Liver (tissue), 9 donors: Measurements from ENCODE around the gene CUL2. TPM values are rescaled to one million over a fixed set of nuclear protein-coding genes. Genes with fewer than 3 reads are reported as not detected.
A peak's percentile ranks its signal among the peaks of the same experiment; 100 is the strongest.

Experiments
- DNase-seq: peaks from one replicate; pipeline ENCODE4 v3.0.0-alpha.2; 2017; ENCODE audit warnings: low spot score
- H3K27ac ChIP-seq, 2 donors: one replicate each; pipeline ENCODE4 v1.7.0; 2013; ENCODE audit warnings: inconsistent platforms in 2 of 2, low read length in 2 of 2, control low read depth in 1 of 2, low read depth in 1 of 2, mild to moderate bottlenecking in 1 of 2
- H3K27me3 ChIP-seq, 4 donors: one replicate each; pipeline versions ENCODE4 v1.6.1 to v1.7.0; 2013; ENCODE audit warnings: low read length in 3 of 4, inconsistent platforms in 1 of 4, mild to moderate bottlenecking in 1 of 4, moderate library complexity in 1 of 4; ENCODE audit not compliant: control insufficient read depth in 4 of 4, insufficient read depth in 4 of 4
- H3K36me3 ChIP-seq, 4 donors: one replicate each; pipeline versions ENCODE4 v1.6.1 to v1.7.0; 2013; ENCODE audit warnings: low read length in 3 of 4, mild to moderate bottlenecking in 3 of 4, low read depth in 1 of 4, moderate library complexity in 1 of 4; ENCODE audit not compliant: control insufficient read depth in 4 of 4, insufficient read depth in 3 of 4
- H3K4me1 ChIP-seq, 4 donors: one replicate each; pipeline versions ENCODE4 v1.6.1 to v1.7.0; 2013; ENCODE audit warnings: low read length in 3 of 4, mild to moderate bottlenecking in 3 of 4, moderate library complexity in 1 of 4; ENCODE audit not compliant: control insufficient read depth in 4 of 4, insufficient read depth in 4 of 4
- H3K4me3 ChIP-seq, 3 donors: one replicate each; pipeline versions ENCODE4 v1.6.1 to v1.7.0; 2013; ENCODE audit warnings: low read length in 3 of 3, control low read depth in 1 of 3, low read depth in 1 of 3, mild to moderate bottlenecking in 1 of 3
- H3K9ac ChIP-seq, 2 donors: one replicate each; pipeline ENCODE4 v1.7.0; 2013; ENCODE audit warnings: low read length in 2 of 2, mild to moderate bottlenecking in 2 of 2, moderate library complexity in 2 of 2, control low read depth in 1 of 2, low read depth in 1 of 2
- H3K9me3 ChIP-seq, 4 donors: one replicate each; pipeline versions ENCODE4 v1.6.1 to v1.7.0; 2013; ENCODE audit warnings: low read length in 3 of 4; ENCODE audit not compliant: control insufficient read depth in 4 of 4
- CTCF ChIP-seq: fragments of 150-350 bp; IDR thresholded peaks from 2 replicates; pipeline ENCODE4 v1.5.1; 2017; ENCODE audit warnings: improper control_type of control experiment, low read depth, low read length; ENCODE audit not compliant: missing input control
- EGR1 ChIP-seq, 2 donors: IDR thresholded peaks; 2 replicates each; pipeline ENCODE4 v1.6.1; 2016 to 2018; ENCODE audit warnings: antibody characterized with exemption in 2 of 2, low read depth in 2 of 2
- FOXA2 ChIP-seq: IDR thresholded peaks from 2 replicates; pipeline ENCODE4 v1.6.1; 2016; ENCODE audit warnings: antibody characterized with exemption
- GABPA ChIP-seq, 2 donors: IDR thresholded peaks in 1 of 2; conservative IDR thresholded peaks in 1 of 2; 2 replicates each; pipeline ENCODE4 v1.6.1; 2016; ENCODE audit warnings: antibody characterized with exemption in 2 of 2, mild to moderate bottlenecking in 1 of 2, moderate library complexity in 1 of 2
- MAX ChIP-seq: IDR thresholded peaks from 2 replicates; pipeline ENCODE4 v1.6.1; 2016; ENCODE audit warnings: antibody characterized with exemption
- RAD21 ChIP-seq, 2 donors: IDR thresholded peaks; 2 replicates each; pipeline ENCODE4 v1.6.1; 2016; ENCODE audit warnings: antibody characterized with exemption in 2 of 2, mild to moderate bottlenecking in 2 of 2
- REST ChIP-seq: IDR thresholded peaks from 2 replicates; pipeline ENCODE4 v1.6.1; 2016; ENCODE audit warnings: antibody characterized with exemption, mild to moderate bottlenecking
- SP1 ChIP-seq: IDR thresholded peaks from 2 replicates; pipeline ENCODE4 v1.6.1; 2018; ENCODE audit warnings: antibody characterized with exemption, mild to moderate bottlenecking
- YY1 ChIP-seq: IDR thresholded peaks from 2 replicates; pipeline ENCODE4 v1.6.1; 2016; ENCODE audit warnings: antibody characterized with exemption, mild to moderate bottlenecking
- ZBTB33 ChIP-seq: IDR thresholded peaks from 2 replicates; pipeline ENCODE4 v1.6.1; 2016; ENCODE audit warnings: antibody characterized with exemption
- polyA plus RNA-seq, 2 donors: library from polyadenylated mRNA; stranded (reverse) in 1 of 2; unstranded in 1 of 2; fragments of 200-250 nt in 1 of 2; fragments of >200 nt in 1 of 2; fragmentation: Nextera tagmentation in 1 of 2; extraction: Ambion mirVana in 1 of 2; gene quantifications; one replicate each; pipeline versions ENCODE4 v1.2.1 to v1.2.3, GENCODE V29; 2013 to 2015
- total RNA-seq, 2 donors: library from RNA; depleted of rRNA; stranded (reverse); fragments of >200 nt; gene quantifications; one replicate each; pipeline ENCODE4 v1.2.3, GENCODE V29; 2014
- donor health status: healthy.
- donor health status: healthy.
- donor health status: healthy.
- donor health status: healthy.
- donor health status: healthy.

The CUL2 gene
- total and polyA plus RNA-seq, 4 donors = 8.6 to 14.1 (median 12.1) TPM

GRCh38 chr10:35027567-35027966, 62.6 kb downstream of the CUL2 start:
- DNase-seq = no peak
- TF ChIP-seq RAD21 (IDR thresholded peaks at IDR 0.05) (peak; percentile 48 to 55), MAX (no peak), GABPA (IDR thresholded peaks at IDR 0.05 in 1 of 2, conservative IDR thresholded peaks at IDR 0.05 in 1 of 2) (no peak), CTCF (peak; percentile 27), YY1 (no peak)
- H3K9ac ChIP-seq = no peak overlapping the region
- H3K27ac ChIP-seq = no peak overlapping the region
- H3K4me3 ChIP-seq = no peak overlapping the region
- no peaks in the 10 kb centered on the region for H3K4me1 ChIP-seq
- H3K36me3 ChIP-seq = peaks cover 5 to 46% (median 38%) of the 10 kb centered on the region in 4 donors
- H3K27me3 ChIP-seq = no peaks in the 10 kb centered on the region
- H3K9me3 ChIP-seq = no peaks in the 10 kb centered on the region

GRCh38 chr10:35025916-35026315, 64.2 kb downstream of the CUL2 start:
- H3K4me1 ChIP-seq = no peaks in the 10 kb centered on the region
- no peak for DNase-seq
- no peak overlapping the region for H3K9ac ChIP-seq
- no peak for TF ChIP-seq EGR1 (IDR thresholded peaks at IDR 0.05; ENCODE audit: low read depth in 2 of 2)
- no peak for TF ChIP-seq ZBTB33
- no peak for TF ChIP-seq SP1
- TF ChIP-seq MAX = no peak
- TF ChIP-seq FOXA2 = no peak
- TF ChIP-seq REST = no peak
- TF ChIP-seq YY1 = no peak
- H3K4me3 ChIP-seq = no peak overlapping the region
- H3K9me3 ChIP-seq = no peaks in the 10 kb centered on the region
- H3K27ac ChIP-seq = no peak overlapping the region
- H3K27me3 ChIP-seq = no peaks in the 10 kb centered on the region
- peaks cover 4 to 44% (median 35%) of the 10 kb centered on the region in 4 donors for H3K36me3 ChIP-seq
